Measurements from ENCODE around the gene FOXP1. TPM values are rescaled to one million over a fixed set of nuclear protein-coding genes. Genes with fewer than 3 reads are reported as not detected.

FOXP1 gene
- total RNA-seq, 1 experiment from 2014 or later: 75.3 TPM

DNA sequence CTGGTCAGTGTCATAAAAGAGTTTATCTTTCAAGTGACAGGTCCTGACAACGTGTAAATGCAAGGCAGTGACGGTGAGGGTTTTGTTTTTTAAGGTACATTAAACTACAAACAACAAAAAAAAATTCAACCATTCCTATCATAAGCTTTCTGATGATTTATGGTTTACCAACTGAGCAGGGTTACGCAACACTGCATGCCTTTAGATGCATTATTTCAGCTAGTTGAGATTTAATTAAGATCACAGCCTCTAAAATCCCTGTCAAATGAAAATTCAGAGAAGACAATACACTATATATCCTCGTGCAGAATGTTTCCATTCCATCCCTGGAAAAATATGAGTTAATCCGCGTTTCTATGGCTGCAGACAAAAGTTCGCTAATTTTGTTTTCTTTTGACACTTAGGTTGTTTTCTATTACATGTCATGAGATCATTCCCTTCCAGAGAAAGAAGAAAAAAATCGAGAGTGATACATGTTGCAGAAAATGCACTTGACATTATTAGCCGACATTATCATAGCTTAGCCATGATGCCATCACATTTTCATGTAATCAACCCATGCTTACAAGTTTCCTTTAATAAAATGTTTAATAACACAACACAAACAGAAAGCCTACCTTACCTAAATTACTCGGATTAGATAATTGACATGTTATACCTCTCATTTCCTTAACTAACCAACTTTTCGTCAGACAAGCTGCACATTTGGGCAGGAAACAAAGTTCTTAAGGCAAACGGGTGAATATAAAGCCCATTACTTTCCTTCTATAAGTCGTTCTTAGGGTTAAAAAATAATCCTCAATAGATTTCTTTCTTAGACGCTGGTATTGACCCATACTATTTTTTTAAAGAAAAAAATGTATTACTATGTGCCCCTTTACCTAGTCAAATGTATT, 521.2 kb downstream of the FOXP1 start:
- Histone ChIP-seq H3K4me2 (ENCODE audit: insufficient read depth, insufficient read length, low read length) (no peak overlapping the region), H3K9ac (ENCODE audit: extremely low read depth, insufficient read length, low read length) (no peak overlapping the region), H3K23ac (ENCODE audit: insufficient read length, low read depth, low read length) (no peak overlapping the region), H3K4me1 (ENCODE audit: insufficient read depth, low read length) (peaks cover 6% of the 10 kb centered on the region; the same call in 1 of the 2 replicates), H4K91ac (ENCODE audit: insufficient read length, low read depth, low read length) (no peak overlapping the region), H4K8ac (replicated peaks; ENCODE audit: insufficient read length, low read depth, low read length) (no peak overlapping the region), H3K79me1 (ENCODE audit: insufficient read depth, low read depth, low read length, poor library complexity, severe bottlenecking) (no peaks in the 10 kb centered on the region), H2BK5ac (ENCODE audit: insufficient read length, low read length) (no peak overlapping the region), H4K20me1 (ENCODE audit: control insufficient read depth, insufficient read depth, insufficient read length) (no peaks in the 10 kb centered on the region), H3K56ac (ENCODE audit: insufficient read length, low read depth, low read length) (no peak overlapping the region), H3K27me3 (ENCODE audit: insufficient read depth, low read length) (no peaks in the 10 kb centered on the region), H3K27ac (ENCODE audit: insufficient read length, low read depth, low read length) (no peak overlapping the region), H3T11ph (ENCODE audit: low read length) (no peak overlapping the region), H3K9me3 (ENCODE audit: control insufficient read depth, low read depth, low read length) (no peaks in the 10 kb centered on the region), H2BK15ac (ENCODE audit: low read depth, low read length) (no peak overlapping the region), H2AK5ac (ENCODE audit: insufficient read length, low read length) (no peak overlapping the region), H2AFZ (ENCODE audit: low read length) (no peak overlapping the region), H3K4ac (ENCODE audit: low read depth, low read length) (no peak overlapping the region), H4K5ac (ENCODE audit: insufficient read length, low read depth, low read length) (no peak overlapping the region), H2BK20ac (ENCODE audit: low read depth, low read length, poor library complexity, severe bottlenecking) (no peak overlapping the region), H3K18ac (ENCODE audit: insufficient read length, low read depth, low read length) (no peak overlapping the region), H3K79me2 (ENCODE audit: insufficient read depth, low read length) (no peaks in the 10 kb centered on the region; the same call in 1 of the 2 replicates), H2BK12ac (ENCODE audit: insufficient read length, low read depth, low read length) (no peak overlapping the region), H2BK120ac (ENCODE audit: low read depth, low read length, poor library complexity, severe bottlenecking) (no peak overlapping the region), H3K14ac (ENCODE audit: insufficient read depth, low read length) (no peak overlapping the region), H3K23me2 (ENCODE audit: insufficient read length, low read depth, low read length, poor library complexity, severe bottlenecking) (peaks cover 17% of the 10 kb centered on the region)
- Mint-ChIP-seq H3K4me1 (peaks cover 66% of the 10 kb centered on the region in 2 experiments), H3K9me3 (no peaks in the 10 kb centered on the region), H3K27me3 (ENCODE audit: low read depth) (peaks cover 13% of the 10 kb centered on the region), H3K4me3 (no peak overlapping the region), H3K27ac (no peak overlapping the region), H3K36me3 (ENCODE audit: insufficient read depth in 1 of 3, low read depth in 3 of 3) (no peaks in the 10 kb centered on the region)
- TF ChIP-seq, protein P1, sequence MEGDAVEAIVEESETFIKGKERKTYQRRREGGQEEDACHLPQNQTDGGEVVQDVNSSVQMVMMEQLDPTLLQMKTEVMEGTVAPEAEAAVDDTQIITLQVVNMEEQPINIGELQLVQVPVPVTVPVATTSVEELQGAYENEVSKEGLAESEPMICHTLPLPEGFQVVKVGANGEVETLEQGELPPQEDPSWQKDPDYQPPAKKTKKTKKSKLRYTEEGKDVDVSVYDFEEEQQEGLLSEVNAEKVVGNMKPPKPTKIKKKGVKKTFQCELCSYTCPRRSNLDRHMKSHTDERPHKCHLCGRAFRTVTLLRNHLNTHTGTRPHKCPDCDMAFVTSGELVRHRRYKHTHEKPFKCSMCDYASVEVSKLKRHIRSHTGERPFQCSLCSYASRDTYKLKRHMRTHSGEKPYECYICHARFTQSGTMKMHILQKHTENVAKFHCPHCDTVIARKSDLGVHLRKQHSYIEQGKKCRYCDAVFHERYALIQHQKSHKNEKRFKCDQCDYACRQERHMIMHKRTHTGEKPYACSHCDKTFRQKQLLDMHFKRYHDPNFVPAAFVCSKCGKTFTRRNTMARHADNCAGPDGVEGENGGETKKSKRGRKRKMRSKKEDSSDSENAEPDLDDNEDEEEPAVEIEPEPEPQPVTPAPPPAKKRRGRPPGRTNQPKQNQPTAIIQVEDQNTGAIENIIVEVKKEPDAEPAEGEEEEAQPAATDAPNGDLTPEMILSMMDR (conservative IDR thresholded peaks at IDR 0.05): no peak
- no peak for DNase-seq
- no CpG with 5 or more reads among the region's 14 CpGs for WGBS (ENCODE audit: extremely low coverage, insufficient read length, low lambda C conversion rate)

Data from H9 (cell line).